HG02884 (cell line): ENCODE results near the gene CXCR1.
"Not testable (repeated sequence)": the region's sequence is repeated elsewhere in the genome, so short reads cannot be mapped to it uniquely, and the experiment has no call there.

Experiments used
- ATAC-seq: cut with Tn5 transposase; IDR thresholded peaks from one replicate; pipeline ENCODE4 v1.9.1; 2021; ENCODE audit warnings: mild to moderate bottlenecking, moderate library complexity; ENCODE audit not compliant: unreplicated experiment

The CXCR1 gene

GRCh38 chr2:218162814-218163213 lies 3.9 kb downstream of the CXCR1 start:
- no peak for ATAC-seq

GRCh38 chr2:218161644-218162043 lies 5.1 kb downstream of the CXCR1 start:
- no peak for ATAC-seq

DNA sequence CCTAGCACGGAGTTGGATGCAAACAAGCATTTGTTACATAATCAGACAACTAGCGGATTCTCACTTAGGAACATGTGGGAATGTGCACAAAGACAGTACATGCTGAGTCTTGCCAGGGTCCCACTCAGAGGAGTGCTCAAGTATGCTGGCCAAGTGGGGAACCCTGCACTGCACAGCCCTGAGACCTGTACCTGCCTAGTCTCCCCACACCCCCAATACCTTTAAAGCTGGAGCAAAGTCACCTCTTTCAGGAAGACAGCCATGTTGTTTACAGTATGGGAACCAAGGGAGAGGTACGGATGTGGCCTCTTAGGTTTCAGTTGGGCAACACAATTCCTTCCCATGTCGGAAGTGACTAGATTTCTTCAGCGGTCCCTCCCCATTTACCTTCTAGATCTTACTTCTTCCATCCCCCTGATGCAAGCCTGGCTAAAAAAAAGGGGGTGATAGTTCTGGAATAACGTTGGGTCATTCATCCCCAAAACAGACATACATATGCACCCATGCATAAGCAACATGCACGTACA lies 10.7 kb downstream of the CXCR1 start:
- no peak for ATAC-seq

GRCh38 chr2:218152777-218153176 lies 14.0 kb downstream of the CXCR1 start:
- ATAC-seq: no peak

DNA sequence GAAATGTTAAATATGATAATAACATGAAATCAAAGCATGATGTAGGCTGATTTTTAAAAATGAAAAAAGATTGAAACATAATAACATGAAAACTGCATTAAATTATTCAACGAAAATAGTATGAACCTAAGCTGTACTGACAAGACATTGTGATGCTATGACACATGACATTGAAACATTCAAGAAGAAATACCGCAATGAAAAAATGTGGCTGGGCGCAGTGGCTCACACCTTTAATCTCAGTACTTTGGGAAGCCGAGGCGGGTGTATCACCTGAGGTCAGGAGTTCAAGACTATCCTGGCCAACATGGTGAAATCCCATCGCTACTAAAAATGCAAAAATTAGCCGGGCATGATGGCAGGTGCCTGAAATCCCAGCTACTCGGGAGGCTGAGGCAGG lies 14.6 kb downstream of the CXCR1 start:
- ATAC-seq: no peak

GRCh38 chr2:218149848-218150440 lies 16.8 kb downstream of the CXCR1 start:
- ATAC-seq: no peak

- ATAC-seq: no peak
These were observed 17.7 kb downstream of the CXCR1 start for GRCh38 chr2:218149098-218149497.

DNA sequence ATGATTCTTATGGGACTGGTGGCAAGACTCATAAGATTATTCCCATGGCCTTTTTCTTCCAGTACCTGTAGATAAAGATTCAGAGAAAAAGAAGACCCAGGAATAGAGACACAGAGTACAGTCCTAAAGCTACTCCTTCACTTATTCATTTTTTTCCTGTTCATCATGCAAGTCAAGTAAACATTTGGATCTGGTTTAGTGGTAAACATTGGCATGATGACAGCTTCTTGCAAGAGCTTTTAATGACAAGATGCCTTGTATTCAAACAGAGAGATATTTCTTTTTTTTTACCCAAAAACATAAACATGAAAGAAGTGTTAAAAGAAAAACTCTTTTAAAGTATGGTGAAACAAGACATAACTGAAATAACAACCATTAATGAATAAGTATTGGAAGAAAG lies 20.7 kb downstream of the CXCR1 start:
- ATAC-seq: no peak

- ATAC-seq: no peak
These were observed 21.6 kb downstream of the CXCR1 start for GRCh38 chr2:218145124-218145523.

GRCh38 chr2:218138047-218138446 lies 28.7 kb downstream of the CXCR1 start:
- no peak for ATAC-seq

DNA sequence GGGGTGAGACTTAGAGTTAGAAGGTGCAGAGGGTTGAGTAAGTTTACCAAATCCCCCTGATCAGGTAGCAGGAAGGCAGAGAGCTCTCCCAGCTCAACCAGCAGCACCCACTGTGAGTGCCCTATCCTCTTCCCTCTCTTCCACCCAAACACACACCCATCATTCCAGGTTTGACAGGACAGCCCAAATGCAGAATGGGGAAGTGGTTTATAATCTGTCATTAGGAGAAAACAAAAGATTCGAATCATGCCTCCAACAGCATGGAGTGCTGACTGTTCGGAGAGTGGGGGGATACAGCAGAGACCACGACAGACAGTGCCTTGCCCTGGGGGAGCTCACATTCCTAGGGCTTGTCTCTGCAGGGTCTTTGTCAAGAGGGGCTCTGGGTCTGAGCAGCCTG lies 29.2 kb downstream of the CXCR1 start:
- ATAC-seq: no peak

- ATAC-seq: no peak
These were observed 35.9 kb downstream of the CXCR1 start for GRCh38 chr2:218130822-218131221.

DNA sequence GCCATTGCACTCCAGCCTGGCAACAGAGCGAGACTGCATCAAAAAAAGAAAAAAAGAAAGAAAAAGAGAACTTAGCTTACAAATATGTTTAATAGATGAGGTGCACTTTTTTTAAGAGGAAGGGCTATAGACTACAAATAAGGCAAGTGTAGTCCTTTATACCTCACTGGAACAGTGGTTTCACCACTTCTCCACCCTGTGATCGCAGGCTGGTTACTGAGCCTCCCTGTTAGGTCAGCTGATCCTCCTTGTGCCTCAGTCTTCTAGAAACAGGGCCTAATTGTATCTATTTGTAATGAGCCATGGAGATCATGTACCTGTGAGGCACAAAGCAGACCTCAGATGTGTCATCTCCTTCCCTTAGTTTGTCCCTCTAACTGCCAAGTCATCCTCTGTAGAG lies 36.4 kb downstream of the CXCR1 start:
- no peak for ATAC-seq

DNA sequence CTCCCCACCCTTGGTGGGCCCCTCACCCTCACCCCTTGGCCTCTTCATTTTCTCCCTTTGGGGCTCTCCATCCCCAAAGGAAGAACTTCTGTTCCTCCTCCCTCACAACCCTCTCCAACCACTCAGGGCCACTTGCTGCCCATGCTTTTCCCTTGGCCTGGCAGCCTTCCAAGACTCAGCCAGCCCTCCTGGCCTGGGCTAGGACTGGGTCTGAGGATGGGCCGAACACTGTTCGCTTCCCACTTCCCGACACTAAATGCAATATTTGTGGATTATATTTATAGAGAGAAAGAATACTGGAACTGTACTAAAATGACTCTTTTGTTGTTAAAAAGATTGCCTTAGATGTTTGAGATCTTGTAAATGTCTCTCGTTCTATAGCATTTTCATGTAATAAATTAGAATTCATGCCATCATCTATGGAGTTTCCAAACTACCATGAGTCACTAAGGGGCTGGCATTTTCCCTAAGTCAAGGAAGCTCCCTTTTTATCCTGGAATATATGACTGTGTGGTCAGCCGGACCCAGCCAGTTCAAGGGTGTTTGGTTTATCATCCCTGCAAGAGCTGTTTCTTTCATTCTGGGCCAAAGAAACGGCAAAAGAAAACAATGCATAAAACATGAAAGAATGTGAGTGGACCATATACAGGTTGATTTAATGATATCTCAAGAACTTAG lies 37.2 kb downstream of the CXCR1 start:
- ATAC-seq: no peak

DNA sequence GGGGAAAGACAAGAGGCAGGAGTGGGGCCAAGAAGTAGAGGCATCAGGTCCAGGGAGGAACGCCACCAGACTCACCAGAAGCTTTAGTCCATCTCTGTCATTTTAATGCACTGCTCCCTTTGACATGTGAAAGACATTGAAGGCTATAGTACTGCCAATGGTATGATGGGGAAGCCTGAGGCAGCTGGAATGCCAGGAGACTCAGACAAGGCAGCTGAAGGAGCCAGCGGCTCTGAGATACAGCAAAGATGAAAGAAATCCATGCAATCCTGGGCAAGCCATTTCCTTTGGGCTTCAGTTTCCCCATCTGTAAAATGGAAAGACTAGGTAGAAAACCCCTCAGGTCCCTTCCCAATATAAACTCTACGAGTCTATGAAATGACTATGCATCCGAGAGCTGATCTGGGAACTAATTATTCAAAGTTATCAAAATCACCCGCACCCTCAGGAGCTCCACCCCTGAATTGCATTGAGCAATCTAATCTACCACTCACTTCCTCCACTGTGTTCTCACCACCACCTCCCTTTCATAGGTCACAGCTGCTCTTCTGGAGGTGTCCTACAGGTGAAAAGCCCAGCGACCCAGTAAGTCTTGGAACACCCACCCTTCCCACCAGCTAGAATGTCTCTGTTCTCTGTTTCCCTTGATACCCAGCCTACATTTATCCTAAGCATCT lies 37.8 kb downstream of the CXCR1 start:
- no peak for ATAC-seq

- ATAC-seq: no peak
These were observed 38.8 kb downstream of the CXCR1 start for GRCh38 chr2:218127929-218128455.

DNA sequence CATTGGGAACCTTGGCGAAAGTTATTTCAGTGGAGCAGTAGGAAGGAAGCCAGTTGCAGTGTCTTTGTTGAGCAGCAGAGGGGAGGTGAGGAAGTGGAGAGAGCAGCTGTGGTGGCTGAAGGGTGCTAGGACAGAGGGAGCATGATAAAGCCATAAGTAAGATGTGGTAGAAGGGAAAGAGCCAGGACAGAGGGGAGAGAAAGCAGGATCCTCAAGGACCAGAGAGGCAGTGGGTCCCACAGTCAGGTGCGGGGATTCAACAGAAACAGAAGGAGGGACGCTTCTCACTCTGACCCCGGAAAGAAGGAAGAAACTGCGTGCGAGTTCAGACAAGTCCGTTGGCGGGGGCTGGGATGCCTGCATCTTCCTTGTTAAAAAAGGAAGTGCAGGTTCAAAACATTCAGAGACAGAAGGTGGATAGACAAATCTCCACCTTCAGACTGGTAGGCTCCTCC lies 41.1 kb downstream of the CXCR1 start, which contains the start of gene CXCR2:
Gene CXCR2 (plus strand): TSS at position 403 of the 455 bp plus-strand sequence. CDS start 8,774 bp downstream, outside the sequence.
- ATAC-seq: no peak

GRCh38 chr2:218125095-218125494 lies 41.7 kb downstream of the CXCR1 start:
- no peak for ATAC-seq

DNA sequence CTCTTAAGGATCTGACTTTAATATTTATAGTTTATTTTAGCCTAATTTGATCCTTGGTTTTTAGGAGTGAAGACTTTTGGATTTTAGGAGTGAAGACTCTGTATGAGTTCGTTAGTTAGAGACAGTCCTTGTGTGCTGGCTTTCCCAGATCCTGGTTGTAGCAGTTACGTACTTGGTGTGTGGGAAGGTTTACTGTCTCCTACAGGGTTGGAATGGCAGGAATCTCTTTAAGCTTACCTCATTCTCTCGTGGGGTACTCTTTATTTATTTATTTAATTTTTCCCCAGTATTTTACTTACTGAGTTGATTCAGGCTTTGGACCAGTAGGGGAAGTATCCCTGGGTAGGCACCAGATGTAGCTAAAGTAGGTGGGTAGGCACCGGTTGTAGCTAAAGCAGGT lies 42.8 kb downstream of the CXCR1 start:
- ATAC-seq: no peak

GRCh38 chr2:218122286-218122685 lies 44.5 kb downstream of the CXCR1 start:
- not testable (repeated sequence) for ATAC-seq

DNA sequence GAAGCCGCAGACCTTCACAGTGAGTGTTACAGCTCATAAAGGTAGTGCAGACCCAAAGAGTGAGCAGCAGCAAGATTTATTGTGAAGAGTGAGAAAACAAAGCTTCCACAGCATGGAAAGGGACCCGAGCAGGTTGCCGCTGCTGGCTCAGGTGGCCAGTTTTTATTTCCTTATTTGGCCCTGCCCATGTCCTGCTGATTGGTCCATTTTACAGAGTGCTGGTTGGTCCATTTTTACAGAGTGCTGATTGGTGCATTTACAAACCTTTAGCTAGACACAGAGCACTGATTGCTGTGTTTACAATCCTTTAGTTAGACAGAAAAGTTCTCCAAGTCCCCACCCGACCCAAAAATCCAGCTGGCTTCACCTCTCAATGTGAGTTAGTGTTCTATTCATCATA lies 45.0 kb downstream of the CXCR1 start:
- ATAC-seq: not testable (repeated sequence)
